Activated CD4-positive, alpha-beta T cell treated with anti-CD3 and anti-CD28 coated beads for 36 hours (primary cell): ENCODE results near the gene ATP5PB. TPM values are rescaled to one million over a fixed set of nuclear protein-coding genes. Genes with fewer than 3 reads are reported as not detected.

Experiments
- ATAC-seq: fragments of 200-7000 bp; cut with Tn5 transposase; one replicate; pipeline ENCODE4 v1.10.0; 2021; ENCODE audit warnings: mild to moderate bottlenecking, moderate library complexity
- CTCF ChIA-PET: fragments of 350-600 bp; sonication (Branson Sonifier 250); formaldehyde crosslinking; loops from one replicate; lab custom pipeline; 2021; ENCODE audit warnings: antibody characterized with exemption; lab: Charles Lee
- POLR2A ChIA-PET: fragments of 350-600 bp; sonication (Branson Sonifier 250); formaldehyde crosslinking; loops from one replicate; lab custom pipeline; 2021; ENCODE audit warnings: antibody characterized with exemption, inconsistent platforms; lab: Charles Lee
- DNase-seq: peaks from one replicate; pipeline ENCODE4 v3.0.0-alpha.2; 2020
- H3K27ac Mint-ChIP-seq: one replicate; pipeline ENCODE4 v1.8.0; 2021; ENCODE audit warnings: mixed read lengths
- H3K27me3 Mint-ChIP-seq: one replicate; pipeline ENCODE4 v1.8.0; 2021; ENCODE audit warnings: mixed read lengths
- H3K36me3 Mint-ChIP-seq: one replicate; pipeline ENCODE4 v1.8.0; 2021; ENCODE audit warnings: low read depth, mixed read lengths
- H3K4me1 Mint-ChIP-seq: one replicate; pipeline ENCODE4 v1.8.0; 2021; ENCODE audit warnings: mixed read lengths
- H3K4me3 Mint-ChIP-seq: one replicate; pipeline ENCODE4 v1.8.0; 2021; ENCODE audit warnings: mild to moderate bottlenecking, moderate library complexity, mixed read lengths
- H3K9me3 Mint-ChIP-seq: one replicate; pipeline ENCODE4 v1.8.0; 2021; ENCODE audit warnings: low read depth, mixed read lengths
- intact Hi-C, 2 experiments: fragments of 100-400 bp; cut with DNase I in 1 of 2; cut with micrococcal nuclease in 1 of 2; formaldehyde crosslinking; loops; one replicate each; pipeline versions ENCODE4 v1.14.2 to v1.15.1; 2022 to 2024; cut with DNase I, micrococcal nuclease
- total RNA-seq, 2 experiments: library from RNA; stranded (reverse); gene quantifications; one replicate each; pipeline ENCODE4 v1.2.3, GENCODE V29; 2021

ATP5PB gene
- total RNA-seq, 2 experiments from 2014 or later = 292 to 301 TPM

- Mint-ChIP-seq H3K4me3 (peak overlapping the region; percentile 23), H3K27ac (peak overlapping the region; percentile 84), H3K36me3 (no peaks in the 10 kb centered on the region), H3K9me3 (no peaks in the 10 kb centered on the region), H3K4me1 (peaks cover 64% of the 10 kb centered on the region), H3K27me3 (no peaks in the 10 kb centered on the region)
- ChIA-PET POLR2A (interaction anchor here (1.3 kb wide), 1 partner anchor 8 kb away, joined by 5 read pairs; no protein-coding TSS in a partner anchor), CTCF (interaction anchor here (0.6 to 4.5 kb wide), 8 partner anchors 9 to 263 kb away, joined by 3 to 71 read pairs (median 20); no protein-coding TSS in a partner anchor)
- peak; percentile 54 for DNase-seq
- ATAC-seq = peak; percentile 37
- intact Hi-C loops = loop anchor here (2.0 to 5.0 kb wide), 2 partner anchors 29 to 288 kb away; no protein-coding TSS in a partner anchor
Measured at GRCh38 chr1:111505641-111506119, 56.4 kb downstream of the ATP5PB start.

DNA sequence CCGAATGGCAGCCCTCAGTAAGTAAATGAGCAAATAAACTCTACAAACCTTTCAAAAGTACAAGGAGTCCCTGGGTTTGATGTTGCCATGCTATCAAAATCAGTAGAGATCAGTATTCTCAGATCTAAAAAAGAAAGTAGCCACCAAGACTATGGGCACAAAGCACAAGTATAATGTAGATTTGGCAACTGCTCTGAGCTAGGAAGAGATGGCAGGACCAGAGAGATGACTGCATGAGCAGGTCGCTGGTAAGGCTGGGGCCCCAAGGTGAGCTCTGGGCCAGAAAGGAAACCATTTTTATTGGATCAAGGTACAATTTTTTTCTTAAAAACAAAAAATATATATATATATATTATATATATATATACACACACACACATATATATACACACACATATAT, 57.3 kb downstream of the ATP5PB start:
- intact Hi-C loops = loop anchor here (2.0 to 5.0 kb wide), 2 partner anchors 30 to 289 kb away; no protein-coding TSS in a partner anchor
- POLR2A ChIA-PET = interaction anchor here (0.8 to 2.0 kb wide), 6 partner anchors 9 to 248 kb away, joined by 3 to 8 read pairs (median 5); no protein-coding TSS in a partner anchor
- DNase-seq = peak; percentile 36
- no peak overlapping the region for H3K4me3 Mint-ChIP-seq
- no peaks in the 10 kb centered on the region for H3K27me3 Mint-ChIP-seq
- H3K4me1 Mint-ChIP-seq = peaks cover 61% of the 10 kb centered on the region
- CTCF ChIA-PET = interaction anchor here (0.9 to 4.5 kb wide), 18 partner anchors 11 to 262 kb away, joined by 3 to 72 read pairs (median 8); no protein-coding TSS in a partner anchor
- no peaks in the 10 kb centered on the region for H3K9me3 Mint-ChIP-seq
- H3K27ac Mint-ChIP-seq = peak overlapping the region; percentile 84
- ATAC-seq = no peak
- no peaks in the 10 kb centered on the region for H3K36me3 Mint-ChIP-seq

DNA sequence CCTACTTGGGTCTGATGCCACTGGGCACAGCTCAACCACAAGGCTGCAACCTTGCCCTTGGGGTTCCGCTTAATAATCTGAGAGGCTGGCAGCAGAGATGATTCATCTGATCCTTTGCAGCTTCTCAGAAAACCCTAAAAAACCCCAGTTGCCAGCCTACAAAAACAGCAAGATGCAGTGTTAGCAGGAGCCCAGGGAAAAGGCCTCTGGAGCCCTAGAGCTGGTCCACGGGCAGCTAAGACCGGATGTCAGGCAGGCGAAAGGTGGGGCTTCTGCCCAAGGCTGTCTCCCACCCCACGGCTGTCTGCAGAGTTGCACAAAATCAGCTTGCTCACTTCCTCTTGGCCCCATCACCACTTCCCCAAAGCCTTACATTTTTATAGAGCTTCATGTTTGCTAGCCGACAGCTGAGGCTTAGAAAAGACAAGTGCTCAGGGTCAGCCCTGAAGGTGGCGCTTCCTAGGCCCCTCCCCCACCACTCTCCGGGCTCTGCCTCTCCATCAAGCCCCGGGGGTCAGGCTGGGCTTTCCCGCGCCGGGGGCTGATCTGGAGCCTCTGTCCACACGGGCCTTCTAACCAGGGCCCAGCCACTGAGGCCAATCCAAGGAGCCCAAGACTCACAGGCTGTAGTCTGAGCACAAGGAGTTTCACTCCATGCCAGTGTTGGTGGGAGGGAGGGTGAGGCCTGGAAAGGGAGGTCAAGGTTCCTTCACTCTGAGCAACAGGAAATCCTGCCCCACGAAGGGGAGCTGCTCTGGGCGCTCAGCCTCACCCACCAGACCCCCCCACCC, 58.3 kb downstream of the ATP5PB start:
- ChIA-PET CTCF (interaction anchor here (0.7 to 4.5 kb wide), 74 partner anchors 10 to 261 kb away, joined by 3 to 72 read pairs (median 5); partner anchors contain the start of genes INKA2, RAP1A and WDR77), POLR2A (interaction anchor here (0.5 to 2.0 kb wide), 23 partner anchors 9 to 285 kb away, joined by 3 to 11 read pairs (median 3); partner anchors contain the start of genes RAP1A and WDR77)
- peak overlapping the region; percentile 50 for H3K4me3 Mint-ChIP-seq
- no peaks in the 10 kb centered on the region for H3K36me3 Mint-ChIP-seq
- H3K27ac Mint-ChIP-seq = peak overlapping the region; percentile 93
- intact Hi-C loops = loop anchor here (1.0 to 5.0 kb wide), 19 partner anchors 11 to 290 kb away; partner anchors contain the start of genes DDX20 (in 2 of the 2), ATP5PB (in 1 of the 2), INKA2 (in 1 of the 2) and RAP1A (in 1 of the 2)
- H3K9me3 Mint-ChIP-seq = no peaks in the 10 kb centered on the region
- peak; percentile 67 for ATAC-seq
- H3K4me1 Mint-ChIP-seq = peaks cover 59% of the 10 kb centered on the region
- DNase-seq = peak; percentile 77
- H3K27me3 Mint-ChIP-seq = no peaks in the 10 kb centered on the region

GRCh38 chr1:111509997-111510375, 60.7 kb downstream of the ATP5PB start:
- no peaks in the 10 kb centered on the region for H3K27me3 Mint-ChIP-seq
- no peak overlapping the region for H3K4me3 Mint-ChIP-seq
- ATAC-seq (no peak), DNase-seq (no peak)
- H3K9me3 Mint-ChIP-seq = no peaks in the 10 kb centered on the region
- CTCF ChIA-PET = interaction anchor here (0.7 to 4.5 kb wide), 9 partner anchors 31 to 259 kb away, joined by 3 to 71 read pairs (median 4); partner anchors contain the start of gene DDX20
- intact Hi-C loops = loop anchor here (2.0 to 5.0 kb wide), 8 partner anchors 83 to 293 kb away; partner anchors contain the start of genes DDX20 (in 1 of the 2) and INKA2 (in 1 of the 2)
- POLR2A ChIA-PET = no interaction called here
- peaks cover 50% of the 10 kb centered on the region for H3K4me1 Mint-ChIP-seq
- H3K36me3 Mint-ChIP-seq = no peaks in the 10 kb centered on the region
- H3K27ac Mint-ChIP-seq = no peak overlapping the region

GRCh38 chr1:111511370-111511769, 62.1 kb downstream of the ATP5PB start:
- no peak for ATAC-seq
- intact Hi-C loops = no loop called here
- H3K36me3 Mint-ChIP-seq = no peaks in the 10 kb centered on the region
- ChIA-PET CTCF (interaction anchor here (0.5 to 1.5 kb wide), 8 partner anchors 15 to 293 kb away, joined by 3 to 5 read pairs (median 4); no protein-coding TSS in a partner anchor), POLR2A (interaction anchor here (0.8 kb wide), 1 partner anchor 84 kb away, joined by 6 read pairs; no protein-coding TSS in a partner anchor)
- peaks cover 45% of the 10 kb centered on the region for H3K4me1 Mint-ChIP-seq
- no peak for DNase-seq
- no peak overlapping the region for H3K27ac Mint-ChIP-seq
- no peaks in the 10 kb centered on the region for H3K9me3 Mint-ChIP-seq
- no peaks in the 10 kb centered on the region for H3K27me3 Mint-ChIP-seq
- no peak overlapping the region for H3K4me3 Mint-ChIP-seq

Other genes with a start within 250 kb of the ATP5PB start
- gene DENND2D, start 248.8 kb upstream of the ATP5PB start, total RNA-seq = 100 to 1,000 TPM; 174 to 190 TPM
- 10 to 100 TPM; 12.7 TPM for gene CHI3L2, start 221.8 kb upstream of the ATP5PB start, total RNA-seq
- not detected for gene CHIA, start 158.6 kb upstream of the ATP5PB start, total RNA-seq
- gene OVGP1, start 21.7 kb upstream of the ATP5PB start, total RNA-seq = 1 to 10 TPM; 1.2 to 1.5 TPM
- gene WDR77, start 208 bp upstream of the ATP5PB start, total RNA-seq = 10 to 100 TPM; 42.5 to 53.6 TPM
- gene C1orf162, start 24.5 kb downstream of the ATP5PB start, total RNA-seq = 1 to 10 TPM; 4.7 to 7.6 TPM
- gene ADORA3, start 54.2 kb downstream of the ATP5PB start, total RNA-seq = under 1 TPM in 1 of 2 experiments, not detected in 1; 0.16 TPM
- gene TMIGD3, start 54.2 kb downstream of the ATP5PB start, total RNA-seq = not detected
- gene RAP1A, start 170.3 kb downstream of the ATP5PB start, total RNA-seq = 100 to 1,000 TPM; 182 to 214 TPM